Sigmoid colon (tissue), 4 donors: ENCODE results near the gene PTPRT.

ENCODE experiments used
- CTCF ChIP-seq, 4 experiments: fragments of 450-650 bp in 3 of 4; fragments of 200-600 bp in 1 of 4; IDR thresholded peaks; one replicate each; pipeline ENCODE4 v1.5.1; 2016 to 2019; ENCODE audit warnings: antibody characterized with exemption in 4 of 4, mild to moderate bottlenecking in 3 of 4, moderate library complexity in 2 of 4
- EP300 ChIP-seq, 4 donors: sonication (generic); formaldehyde crosslinking; IDR thresholded peaks; one replicate each; pipeline ENCODE4 v1.6.1; 2017; ENCODE audit warnings: antibody characterized with exemption in 4 of 4
- POLR2A ChIP-seq, 2 donors: fragments of 450-650 bp; IDR thresholded peaks; one replicate each; pipeline ENCODE4 v1.6.1; 2016; ENCODE audit warnings: antibody characterized with exemption in 2 of 2, mild to moderate bottlenecking in 2 of 2, moderate library complexity in 2 of 2
- POLR2AphosphoS5 ChIP-seq, 4 donors: sonication (generic); formaldehyde crosslinking; IDR thresholded peaks; one replicate each; pipeline ENCODE4 v1.6.1; 2017; ENCODE audit warnings: antibody characterized with exemption in 4 of 4

DNA sequence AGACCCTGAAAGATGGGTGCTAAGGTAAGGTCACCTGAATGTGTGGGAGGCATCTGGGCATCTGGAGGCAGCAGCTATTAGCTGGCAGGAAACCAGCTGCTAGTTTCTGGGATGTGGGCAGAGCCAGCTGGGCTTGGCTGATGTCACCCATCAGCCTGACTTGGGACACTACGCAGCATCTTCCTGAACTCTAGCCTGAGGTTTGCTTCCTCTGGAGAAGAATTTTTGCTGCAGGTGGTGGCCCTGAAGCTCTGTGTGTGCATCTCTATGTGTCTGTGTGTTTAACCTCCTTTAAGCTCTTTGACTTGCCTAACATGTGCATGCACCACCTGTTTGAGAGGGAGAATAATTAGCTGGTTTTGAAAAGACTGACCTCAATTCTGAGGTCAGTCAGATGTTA, 1106.4 kb downstream of the PTPRT start:
- TF ChIP-seq POLR2A (IDR thresholded peaks at IDR 0.05) (no peak), CTCF (IDR thresholded peaks at IDR 0.05) (no peak), POLR2AphosphoS5 (IDR thresholded peaks at IDR 0.05) (no peak), EP300 (IDR thresholded peaks at IDR 0.05) (no peak)
